K562 (cell line): ENCODE measurements around the gene SNUPN. TPM values are rescaled to one million over a fixed set of nuclear protein-coding genes. Genes with fewer than 3 reads are reported as not detected.

ENCODE experiments used
- E2F3 ChIP-seq: fragments of 250-450 bp; sonication (Bioruptor Pico); IDR thresholded peaks from 2 replicates; pipeline ENCODE4 v1.4.0; 2020; ENCODE audit warnings: mild to moderate bottlenecking
- HDAC8 ChIP-seq: fragments of 450-650 bp; IDR thresholded peaks from 2 replicates; pipeline ENCODE4 v1.6.1; 2016; ENCODE audit warnings: mild to moderate bottlenecking, missing genetic modification characterization, moderate library complexity, missing compliant biosample characterization
- KDM4B ChIP-seq, 2 experiments: fragments of 450-650 bp in 1 of 2; sonication (generic) in 1 of 2; IDR thresholded peaks; 2 replicates each; pipeline ENCODE4 v1.6.1; 2016 to 2017; ENCODE audit warnings: borderline replicate concordance in 2 of 2, antibody characterized with exemption in 1 of 2, low read depth in 1 of 2, mild to moderate bottlenecking in 1 of 2
- MAFK ChIP-seq: IDR thresholded peaks from 2 replicates; pipeline ENCODE4 v1.6.1; 2011; ENCODE audit warnings: low read length, improper control_type of control experiment
- TOE1 ChIP-seq, 2 experiments: fragments of 450-650 bp in 1 of 2; sonication (generic) in 1 of 2; formaldehyde crosslinking in 1 of 2; IDR thresholded peaks; 2 replicates each; pipeline versions ENCODE4 v1.7.1 to v1.8.0; 2016 to 2022; ENCODE audit warnings: borderline replicate concordance in 2 of 2, mild to moderate bottlenecking in 2 of 2, antibody characterized with exemption in 1 of 2, inconsistent platforms in 1 of 2, low read depth in 1 of 2, missing genetic modification reagents in 1 of 2, moderate library complexity in 1 of 2
- ZEB2 ChIP-seq: fragments of 450-650 bp; IDR thresholded peaks from 2 replicates; pipeline ENCODE4 v1.6.1; 2016
- ZNF174 ChIP-seq: fragments of 250-450 bp; sonication (Bioruptor Pico); IDR thresholded peaks from 2 replicates; pipeline ENCODE4 v1.4.0; 2020; ENCODE audit warnings: mild to moderate bottlenecking
- polyA plus RNA-seq, 8 experiments: library from polyadenylated mRNA; depleted of rRNA in 4 of 8; stranded (reverse) in 5 of 8; unstranded in 3 of 8; fragments of >200 nt; fragmentation: Nextera tagmentation in 2 of 8; fragmentation: Illumina TruSeq in 1 of 8; extraction: Ambion mirVana in 2 of 8; extraction: Trizol in 1 of 8; gene quantifications; 2 replicates each; pipeline versions ENCODE4 v1.2.1 to v1.2.3, GENCODE V29; 2011 to 2014; ENCODE audit warnings: inconsistent platforms in 1 of 8, missing spikeins in 1 of 8
- total RNA-seq, 7 experiments: library from RNA; depleted of rRNA in 6 of 7; stranded (reverse); fragments of >200 nt in 6 of 7; fragmentation: Illumina TruSeq in 2 of 7; extraction: Trizol in 2 of 7; gene quantifications; 2 replicates each; pipeline versions ENCODE4 v1.2.1 to v1.2.3, GENCODE V29; 2011 to 2021; ENCODE audit warnings: low replicate concordance in 1 of 7
- TF ChIP-seq, protein P1 (sequence below), 2 experiments: fragments of 450-650 bp in 1 of 2; sonication (generic) in 1 of 2; formaldehyde crosslinking in 1 of 2; IDR thresholded peaks in 1 of 2; conservative IDR thresholded peaks in 1 of 2; 2 replicates each; pipeline versions ENCODE4 v1.6.1 to v1.8.1; 2016 to 2023; ENCODE audit warnings: mild to moderate bottlenecking in 2 of 2, moderate library complexity in 2 of 2, inconsistent platforms in 1 of 2, missing genetic modification reagents in 1 of 2
- TF ChIP-seq, protein P2 (sequence below): sonication (generic); formaldehyde crosslinking; IDR thresholded peaks from 2 replicates; pipeline ENCODE4 v1.8.1; 2023; ENCODE audit warnings: missing genetic modification reagents, mild to moderate bottlenecking, borderline replicate concordance
- TF ChIP-seq, protein P3 (sequence below): IDR thresholded peaks from 3 replicates; pipeline ENCODE4 v1.6.1; 2011; ENCODE audit warnings: borderline replicate concordance, mild to moderate bottlenecking; ENCODE audit not compliant: insufficient read length, insufficient read depth
- TF ChIP-seq, protein P4 (sequence below), 2 experiments: IDR thresholded peaks; 2 replicates each; pipeline ENCODE4 v1.6.1; 2012; ENCODE audit warnings: improper control_type of control experiment in 2 of 2, low read depth in 2 of 2, low read length in 2 of 2, borderline replicate concordance in 1 of 2
- TF ChIP-seq, protein P5 (sequence below), 2 experiments: fragments of 450-650 bp in 1 of 2; sonication (generic) in 1 of 2; formaldehyde crosslinking; conservative IDR thresholded peaks; 2 replicates each; pipeline versions ENCODE4 v1.4.0 to v1.8.1; 2020 to 2022; ENCODE audit warnings: mild to moderate bottlenecking in 1 of 2, missing genetic modification reagents in 1 of 2

SNUPN gene
- total and polyA plus RNA-seq, 9 of the 15 experiments (the other 6 are each of a cell fraction or from before 2014, with no cell fraction given) = 32.2 to 78.3 (median 40.0) TPM

DNA sequence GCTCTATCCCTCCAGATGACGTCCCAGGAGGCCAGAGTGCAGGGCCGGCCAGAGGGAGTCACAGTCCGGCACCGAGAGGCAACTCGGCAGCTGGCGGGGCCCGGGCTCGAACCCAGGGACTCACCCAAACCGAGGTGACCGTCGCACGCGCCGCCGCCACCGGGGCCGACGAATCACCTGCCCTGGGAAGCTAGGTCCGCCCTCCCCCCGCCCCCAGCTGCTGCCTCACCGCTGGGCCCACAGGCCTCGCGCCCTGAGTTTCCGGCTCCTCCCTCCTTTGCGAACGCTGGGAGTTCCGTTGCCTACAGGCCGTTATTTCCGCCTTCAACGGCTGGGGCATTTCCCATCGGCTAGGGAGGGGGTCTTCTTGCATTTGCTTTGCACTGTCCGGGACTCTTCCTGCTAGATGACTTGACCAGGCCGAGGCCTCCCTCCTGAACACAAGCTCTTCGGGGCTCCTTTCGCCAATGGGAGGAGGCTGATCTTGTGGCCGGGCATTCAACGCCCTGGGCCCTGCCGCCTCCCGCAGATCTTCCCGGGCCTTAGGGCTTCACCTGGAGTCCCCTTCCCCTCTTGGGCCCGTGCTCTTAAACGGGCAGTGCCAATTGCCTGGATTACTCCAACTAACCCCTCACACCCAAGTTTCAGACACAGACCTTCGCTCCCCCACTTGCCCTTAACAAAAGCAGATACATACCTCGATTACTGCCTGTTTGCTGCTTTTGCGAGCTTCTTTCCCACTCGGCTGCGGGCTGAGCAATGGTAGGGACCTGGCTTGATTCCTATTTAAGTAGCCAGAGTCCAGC, at the start of gene SNUPN (continued):
- TF ChIP-seq, protein P1, sequence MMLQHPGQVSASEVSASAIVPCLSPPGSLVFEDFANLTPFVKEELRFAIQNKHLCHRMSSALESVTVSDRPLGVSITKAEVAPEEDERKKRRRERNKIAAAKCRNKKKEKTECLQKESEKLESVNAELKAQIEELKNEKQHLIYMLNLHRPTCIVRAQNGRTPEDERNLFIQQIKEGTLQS (IDR thresholded peaks at IDR 0.05) = no peak; the same call in 1 of the 2 replicates
- TF ChIP-seq, protein P1 (CRISPR knock-in tag; conservative IDR thresholded peaks at IDR 0.05) = no peak
- TF ChIP-seq, protein P2, sequence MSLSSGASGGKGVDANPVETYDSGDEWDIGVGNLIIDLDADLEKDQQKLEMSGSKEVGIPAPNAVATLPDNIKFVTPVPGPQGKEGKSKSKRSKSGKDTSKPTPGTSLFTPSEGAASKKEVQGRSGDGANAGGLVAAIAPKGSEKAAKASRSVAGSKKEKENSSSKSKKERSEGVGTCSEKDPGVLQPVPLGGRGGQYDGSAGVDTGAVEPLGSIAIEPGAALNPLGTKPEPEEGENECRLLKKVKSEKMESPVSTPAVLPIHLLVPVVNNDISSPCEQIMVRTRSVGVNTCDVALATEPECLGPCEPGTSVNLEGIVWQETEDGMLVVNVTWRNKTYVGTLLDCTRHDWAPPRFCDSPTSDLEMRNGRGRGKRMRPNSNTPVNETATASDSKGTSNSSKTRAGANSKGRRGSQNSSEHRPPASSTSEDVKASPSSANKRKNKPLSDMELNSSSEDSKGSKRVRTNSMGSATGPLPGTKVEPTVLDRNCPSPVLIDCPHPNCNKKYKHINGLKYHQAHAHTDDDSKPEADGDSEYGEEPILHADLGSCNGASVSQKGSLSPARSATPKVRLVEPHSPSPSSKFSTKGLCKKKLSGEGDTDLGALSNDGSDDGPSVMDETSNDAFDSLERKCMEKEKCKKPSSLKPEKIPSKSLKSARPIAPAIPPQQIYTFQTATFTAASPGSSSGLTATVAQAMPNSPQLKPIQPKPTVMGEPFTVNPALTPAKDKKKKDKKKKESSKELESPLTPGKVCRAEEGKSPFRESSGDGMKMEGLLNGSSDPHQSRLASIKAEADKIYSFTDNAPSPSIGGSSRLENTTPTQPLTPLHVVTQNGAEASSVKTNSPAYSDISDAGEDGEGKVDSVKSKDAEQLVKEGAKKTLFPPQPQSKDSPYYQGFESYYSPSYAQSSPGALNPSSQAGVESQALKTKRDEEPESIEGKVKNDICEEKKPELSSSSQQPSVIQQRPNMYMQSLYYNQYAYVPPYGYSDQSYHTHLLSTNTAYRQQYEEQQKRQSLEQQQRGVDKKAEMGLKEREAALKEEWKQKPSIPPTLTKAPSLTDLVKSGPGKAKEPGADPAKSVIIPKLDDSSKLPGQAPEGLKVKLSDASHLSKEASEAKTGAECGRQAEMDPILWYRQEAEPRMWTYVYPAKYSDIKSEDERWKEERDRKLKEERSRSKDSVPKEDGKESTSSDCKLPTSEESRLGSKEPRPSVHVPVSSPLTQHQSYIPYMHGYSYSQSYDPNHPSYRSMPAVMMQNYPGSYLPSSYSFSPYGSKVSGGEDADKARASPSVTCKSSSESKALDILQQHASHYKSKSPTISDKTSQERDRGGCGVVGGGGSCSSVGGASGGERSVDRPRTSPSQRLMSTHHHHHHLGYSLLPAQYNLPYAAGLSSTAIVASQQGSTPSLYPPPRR (CRISPR knock-in tag) = no peak
- TF ChIP-seq TOE1 (IDR thresholded peaks at IDR 0.05; ENCODE audit: borderline replicate concordance) (peak; percentile 90), TOE1 (CRISPR knock-in tag; IDR thresholded peaks at IDR 0.05; ENCODE audit: borderline replicate concordance, low read depth) (no peak; the same call in 1 of the 2 replicates), HDAC8 (tag) (peak; percentile 56; the same call in 1 of the 2 replicates), E2F3 (CRISPR knock-in tag) (peak; percentile 49; the same call in 1 of the 2 replicates), KDM4B (IDR thresholded peaks at IDR 0.05; ENCODE audit: borderline replicate concordance in 2 of 2, low read depth in 1 of 2) (no peak; a peak in 1 of 4 replicates), ZEB2 (no peak), MAFK (no peak), ZNF174 (CRISPR knock-in tag) (no peak)
- TF ChIP-seq, protein P3, sequence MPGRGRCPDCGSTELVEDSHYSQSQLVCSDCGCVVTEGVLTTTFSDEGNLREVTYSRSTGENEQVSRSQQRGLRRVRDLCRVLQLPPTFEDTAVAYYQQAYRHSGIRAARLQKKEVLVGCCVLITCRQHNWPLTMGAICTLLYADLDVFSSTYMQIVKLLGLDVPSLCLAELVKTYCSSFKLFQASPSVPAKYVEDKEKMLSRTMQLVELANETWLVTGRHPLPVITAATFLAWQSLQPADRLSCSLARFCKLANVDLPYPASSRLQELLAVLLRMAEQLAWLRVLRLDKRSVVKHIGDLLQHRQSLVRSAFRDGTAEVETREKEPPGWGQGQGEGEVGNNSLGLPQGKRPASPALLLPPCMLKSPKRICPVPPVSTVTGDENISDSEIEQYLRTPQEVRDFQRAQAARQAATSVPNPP = no peak
- TF ChIP-seq, protein P4, sequence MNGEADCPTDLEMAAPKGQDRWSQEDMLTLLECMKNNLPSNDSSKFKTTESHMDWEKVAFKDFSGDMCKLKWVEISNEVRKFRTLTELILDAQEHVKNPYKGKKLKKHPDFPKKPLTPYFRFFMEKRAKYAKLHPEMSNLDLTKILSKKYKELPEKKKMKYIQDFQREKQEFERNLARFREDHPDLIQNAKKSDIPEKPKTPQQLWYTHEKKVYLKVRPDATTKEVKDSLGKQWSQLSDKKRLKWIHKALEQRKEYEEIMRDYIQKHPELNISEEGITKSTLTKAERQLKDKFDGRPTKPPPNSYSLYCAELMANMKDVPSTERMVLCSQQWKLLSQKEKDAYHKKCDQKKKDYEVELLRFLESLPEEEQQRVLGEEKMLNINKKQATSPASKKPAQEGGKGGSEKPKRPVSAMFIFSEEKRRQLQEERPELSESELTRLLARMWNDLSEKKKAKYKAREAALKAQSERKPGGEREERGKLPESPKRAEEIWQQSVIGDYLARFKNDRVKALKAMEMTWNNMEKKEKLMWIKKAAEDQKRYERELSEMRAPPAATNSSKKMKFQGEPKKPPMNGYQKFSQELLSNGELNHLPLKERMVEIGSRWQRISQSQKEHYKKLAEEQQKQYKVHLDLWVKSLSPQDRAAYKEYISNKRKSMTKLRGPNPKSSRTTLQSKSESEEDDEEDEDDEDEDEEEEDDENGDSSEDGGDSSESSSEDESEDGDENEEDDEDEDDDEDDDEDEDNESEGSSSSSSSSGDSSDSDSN (IDR thresholded peaks at IDR 0.05; ENCODE audit: borderline replicate concordance in 1 of 2, low read depth in 2 of 2, low read length in 2 of 2) = peak; percentile 83 to 87; a peak in 2 of 4 replicates
- TF ChIP-seq, protein P5, sequence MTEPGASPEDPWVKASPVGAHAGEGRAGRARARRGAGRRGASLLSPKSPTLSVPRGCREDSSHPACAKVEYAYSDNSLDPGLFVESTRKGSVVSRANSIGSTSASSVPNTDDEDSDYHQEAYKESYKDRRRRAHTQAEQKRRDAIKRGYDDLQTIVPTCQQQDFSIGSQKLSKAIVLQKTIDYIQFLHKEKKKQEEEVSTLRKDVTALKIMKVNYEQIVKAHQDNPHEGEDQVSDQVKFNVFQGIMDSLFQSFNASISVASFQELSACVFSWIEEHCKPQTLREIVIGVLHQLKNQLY (CRISPR knock-in tag; conservative IDR thresholded peaks at IDR 0.05) = no peak
